Naive B cell (primary cell): ENCODE data around the gene ADCY7. TPM values are rescaled to one million over a fixed set of nuclear protein-coding genes. Genes with fewer than 3 reads are reported as not detected.
A peak's percentile ranks its signal among the peaks of the same experiment; 100 is the strongest.

Experiments used
- ATAC-seq, 2 donors: fragments of 150-1000 bp; cut with Tn5 transposase; 2 replicates each; pipeline ENCODE4 v1.10.0; 2021; ENCODE audit warnings: low read depth in 2 of 2, mild to moderate bottlenecking in 2 of 2, moderate library complexity in 2 of 2
- DNase-seq: peaks from one replicate; pipeline ENCODE4 v3.0.0; 2022
- H3K27ac Mint-ChIP-seq, 6 donors: one replicate each; pipeline ENCODE4 v1.8.0; 2020 to 2022; ENCODE audit warnings: mild to moderate bottlenecking in 6 of 6, mixed read lengths in 6 of 6, moderate library complexity in 5 of 6, inconsistent platforms in 2 of 6
- H3K27me3 Mint-ChIP-seq, 3 donors: one replicate each; pipeline ENCODE4 v1.8.0; 2021 to 2022; ENCODE audit warnings: mixed read lengths in 3 of 3, mild to moderate bottlenecking in 1 of 3
- H3K36me3 Mint-ChIP-seq, 2 donors: one replicate each; pipeline ENCODE4 v1.8.0; 2020 to 2022; ENCODE audit warnings: mixed read lengths in 2 of 2, inconsistent platforms in 1 of 2, mild to moderate bottlenecking in 1 of 2
- H3K4me1 Mint-ChIP-seq, 3 donors: one replicate each; pipeline ENCODE4 v1.8.0; 2020 to 2022; ENCODE audit warnings: mixed read lengths in 3 of 3, inconsistent platforms in 1 of 3, mild to moderate bottlenecking in 1 of 3, moderate library complexity in 1 of 3
- H3K4me3 Mint-ChIP-seq, 8 donors: one replicate each; pipeline ENCODE4 v1.8.0; 2020 to 2022; ENCODE audit warnings: mild to moderate bottlenecking in 8 of 8, mixed read lengths in 8 of 8, moderate library complexity in 8 of 8, inconsistent platforms in 2 of 8
- H3K9me3 Mint-ChIP-seq, 7 donors: one replicate each; pipeline ENCODE4 v1.8.0; 2020 to 2022; ENCODE audit warnings: mixed read lengths in 7 of 7, mild to moderate bottlenecking in 5 of 7, inconsistent platforms in 2 of 7, moderate library complexity in 1 of 7
- polyA plus RNA-seq, 6 donors: library from polyadenylated mRNA; unstranded; fragments of 300-500 nt; fragmentation: Illumina TruSeq; gene quantifications; one replicate each; pipeline ENCODE4 v1.2.3, GENCODE V29; 2021; ENCODE audit warnings: low read depth in 6 of 6

Gene ADCY7
- polyA plus RNA-seq, 6 donors from 2014 or later: 23.0 to 42.8 (median 35.9) TPM

DNA sequence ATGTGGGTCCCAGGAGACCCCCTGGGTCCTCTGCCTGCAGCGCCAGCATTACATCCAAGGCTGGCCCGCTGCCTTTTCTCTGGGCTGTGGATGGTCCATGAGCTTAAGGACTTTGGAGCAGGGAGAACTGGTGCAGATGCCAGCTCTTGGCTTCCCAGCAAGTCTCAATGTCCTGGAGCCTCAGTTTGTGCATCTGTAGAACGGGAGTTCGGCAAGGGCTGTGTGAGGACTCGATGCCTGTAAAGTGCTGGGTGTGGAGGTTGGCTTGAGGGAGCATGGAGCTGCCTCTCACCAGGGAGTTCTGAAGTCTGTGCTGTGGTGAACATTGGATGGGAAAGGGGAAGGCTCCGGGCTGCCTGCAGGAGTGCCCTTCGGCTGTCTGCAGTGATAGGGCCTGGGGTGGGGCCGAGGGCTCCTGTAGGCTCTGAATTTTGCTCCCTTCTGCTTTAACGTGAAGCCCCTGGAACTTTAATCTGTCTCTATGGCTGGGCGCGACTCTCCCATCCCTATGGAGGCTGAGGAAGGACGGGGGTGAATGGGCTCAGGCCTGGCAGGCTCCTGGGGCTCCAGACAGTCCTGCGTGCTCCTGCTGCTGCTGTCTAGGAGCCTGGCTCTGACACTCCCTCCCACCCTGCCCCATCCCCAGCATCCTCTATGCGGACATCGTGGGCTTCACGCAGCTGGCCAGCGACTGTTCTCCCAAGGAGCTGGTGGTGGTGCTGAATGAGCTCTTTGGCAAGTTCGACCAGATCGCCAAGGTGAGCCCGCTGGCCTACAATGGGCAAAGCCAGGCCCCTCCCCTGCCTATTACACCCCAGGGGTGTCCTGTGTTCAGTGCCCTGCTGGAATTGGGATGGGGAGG is 27.9 kb downstream of the ADCY7 start:
- peaks cover 4 to 15% of the 10 kb centered on the region in 2 donors for H3K36me3 Mint-ChIP-seq
- H3K4me3 Mint-ChIP-seq: peak overlapping the region in 1 of 8 donors; percentile 47
- DNase-seq (no peak), ATAC-seq (no peak)
- no peaks in the 10 kb centered on the region for H3K27me3 Mint-ChIP-seq
- no peaks in the 10 kb centered on the region for H3K9me3 Mint-ChIP-seq
- peaks cover 11 to 16% (median 12%) of the 10 kb centered on the region in 3 donors for H3K4me1 Mint-ChIP-seq
- H3K27ac Mint-ChIP-seq: peak overlapping the region in 1 of 6 donors; percentile 21

DNA sequence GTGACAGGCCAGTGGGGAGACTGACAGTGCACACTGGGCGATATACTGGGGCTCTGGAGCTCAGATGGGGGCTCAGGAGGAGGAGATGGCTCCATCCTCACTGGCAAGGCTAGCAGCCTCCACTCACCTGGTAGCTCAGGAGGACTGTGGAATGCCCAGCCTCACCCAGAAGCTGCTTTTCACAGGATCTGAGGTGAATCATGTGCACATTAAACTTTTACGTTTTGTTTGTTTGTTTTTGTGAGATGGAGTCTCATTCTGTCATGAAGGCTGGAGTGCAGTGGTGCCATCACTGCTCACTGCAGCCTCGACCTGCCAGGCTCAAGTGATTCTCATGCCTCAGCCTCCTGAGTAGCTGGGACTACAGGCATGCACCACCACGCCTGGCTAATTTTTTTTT is 28.6 kb downstream of the ADCY7 start:
- Mint-ChIP-seq H3K27me3 (no peaks in the 10 kb centered on the region), H3K9me3 (no peaks in the 10 kb centered on the region), H3K36me3 (peaks cover 4 to 15% of the 10 kb centered on the region in 2 donors), H3K27ac (no peak overlapping the region), H3K4me1 (peaks cover 9 to 14% (median 11%) of the 10 kb centered on the region in 3 donors), H3K4me3 (peak overlapping the region in 1 of 8 donors; percentile 47)
- no peak for ATAC-seq
- no peak for DNase-seq

DNA sequence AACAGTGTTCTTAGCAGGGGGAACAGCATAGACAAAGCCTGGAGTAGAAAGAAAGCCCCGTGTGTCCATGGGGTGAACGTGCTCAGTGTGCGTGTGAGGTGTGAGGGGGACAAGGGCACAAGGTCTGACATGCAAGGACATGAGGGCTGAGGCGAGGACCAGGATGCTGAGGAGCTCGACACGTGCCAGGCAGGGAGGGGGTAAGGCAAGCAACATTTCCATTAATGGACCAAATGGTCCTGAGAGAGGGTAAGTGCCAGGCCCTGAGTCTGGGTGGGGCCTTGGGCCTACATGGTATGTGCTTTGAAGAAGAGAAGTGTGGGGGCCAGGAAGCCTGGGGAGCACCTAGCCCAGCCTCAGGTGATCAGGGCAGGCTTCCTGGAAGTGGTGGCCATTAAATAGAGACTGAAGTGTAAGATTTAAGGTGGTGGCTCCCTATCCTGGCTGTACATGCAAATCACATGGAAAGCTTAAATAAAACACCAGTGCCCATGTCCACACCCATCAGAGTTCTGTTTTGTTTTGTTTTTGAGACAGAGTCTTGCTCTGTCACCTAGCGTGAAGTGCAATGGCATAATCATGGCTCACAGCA is 29.3 kb downstream of the ADCY7 start:
- DNase-seq: no peak
- H3K4me1 Mint-ChIP-seq: peaks cover 9 to 12% (median 11%) of the 10 kb centered on the region in 3 donors
- no peaks in the 10 kb centered on the region for H3K9me3 Mint-ChIP-seq
- H3K27me3 Mint-ChIP-seq: no peaks in the 10 kb centered on the region
- H3K36me3 Mint-ChIP-seq: peaks cover 4 to 15% of the 10 kb centered on the region in 2 donors
- ATAC-seq: no peak
- H3K4me3 Mint-ChIP-seq: peak overlapping the region in 3 of 8 donors; percentile 2 to 74 (median 66)
- H3K27ac Mint-ChIP-seq: peak overlapping the region in 4 of 6 donors; percentile 24 to 89 (median 42)

DNA sequence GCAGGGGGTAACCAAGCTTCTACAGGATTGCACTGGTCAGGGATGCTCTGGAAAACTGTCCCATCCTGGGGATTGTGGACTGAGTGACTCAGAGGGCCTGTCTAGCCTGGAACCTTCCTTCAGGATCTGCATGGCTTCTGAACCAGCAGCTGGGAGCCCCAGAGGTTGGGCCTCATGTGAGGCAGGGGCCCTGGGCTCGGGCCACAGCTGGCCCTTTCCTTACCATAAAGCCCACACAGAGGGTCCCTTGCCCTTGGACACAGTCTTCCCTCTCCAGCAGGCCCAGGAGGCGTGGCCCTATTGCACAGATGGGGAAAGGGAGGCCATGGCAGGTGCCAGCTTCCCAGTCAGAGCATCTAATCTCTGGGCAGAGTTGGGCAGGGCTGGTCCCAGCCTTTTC is 30.5 kb downstream of the ADCY7 start:
- H3K4me3 Mint-ChIP-seq: no peak overlapping the region
- no peak for ATAC-seq
- H3K4me1 Mint-ChIP-seq: peaks cover 9 to 12% (median 11%) of the 10 kb centered on the region in 3 donors
- H3K9me3 Mint-ChIP-seq: no peaks in the 10 kb centered on the region
- peaks cover 4 to 15% of the 10 kb centered on the region in 2 donors for H3K36me3 Mint-ChIP-seq
- H3K27me3 Mint-ChIP-seq: no peaks in the 10 kb centered on the region
- no peak for DNase-seq
- H3K27ac Mint-ChIP-seq: peak overlapping the region in 1 of 6 donors; percentile 80

DNA sequence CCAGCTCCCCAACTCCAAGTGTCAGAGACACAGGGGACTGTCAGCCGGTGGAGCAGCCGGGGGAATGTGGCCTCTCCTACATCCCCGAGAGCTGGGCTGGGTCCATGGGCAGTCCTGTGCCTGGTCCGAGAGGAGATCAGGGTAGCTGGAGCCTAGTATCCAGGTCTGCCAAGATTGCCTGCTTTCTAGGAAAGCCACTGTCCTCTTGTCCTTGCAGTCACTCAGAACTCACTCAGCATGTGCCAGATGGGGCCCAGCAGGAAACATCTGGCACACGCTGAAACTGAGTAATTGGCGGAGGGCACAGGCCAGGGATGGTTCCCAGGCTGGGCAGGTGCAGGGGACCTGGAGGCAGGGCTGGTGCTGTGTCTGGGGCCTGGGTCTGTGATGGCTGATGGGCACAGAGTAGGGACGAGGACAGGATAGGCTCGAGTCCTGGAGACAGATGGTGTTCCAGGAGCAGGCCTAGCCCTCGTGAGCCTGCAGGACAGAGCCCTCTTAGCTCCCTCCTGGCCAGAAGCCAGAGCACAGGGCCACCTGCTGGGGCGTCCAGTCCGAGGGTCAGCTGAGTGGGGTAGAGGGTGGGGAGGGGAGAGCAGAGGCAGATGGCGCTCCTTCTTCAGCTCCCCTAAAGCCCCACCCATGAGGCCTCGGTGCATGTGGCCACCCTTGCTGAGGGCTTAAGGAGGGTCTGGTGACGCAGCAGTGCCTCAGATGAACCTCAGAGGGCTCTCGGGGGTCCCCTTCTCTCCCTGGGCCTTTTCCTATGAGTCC is 31.1 kb downstream of the ADCY7 start:
- Mint-ChIP-seq H3K36me3 (peaks cover 4 to 13% of the 10 kb centered on the region in 2 donors), H3K9me3 (no peaks in the 10 kb centered on the region), H3K27me3 (no peaks in the 10 kb centered on the region), H3K27ac (peak overlapping the region in 4 of 6 donors; percentile 38 to 93 (median 74)), H3K4me3 (no peak overlapping the region), H3K4me1 (peaks cover 9 to 12% (median 11%) of the 10 kb centered on the region in 3 donors)
- DNase-seq: no peak
- no peak for ATAC-seq

DNA sequence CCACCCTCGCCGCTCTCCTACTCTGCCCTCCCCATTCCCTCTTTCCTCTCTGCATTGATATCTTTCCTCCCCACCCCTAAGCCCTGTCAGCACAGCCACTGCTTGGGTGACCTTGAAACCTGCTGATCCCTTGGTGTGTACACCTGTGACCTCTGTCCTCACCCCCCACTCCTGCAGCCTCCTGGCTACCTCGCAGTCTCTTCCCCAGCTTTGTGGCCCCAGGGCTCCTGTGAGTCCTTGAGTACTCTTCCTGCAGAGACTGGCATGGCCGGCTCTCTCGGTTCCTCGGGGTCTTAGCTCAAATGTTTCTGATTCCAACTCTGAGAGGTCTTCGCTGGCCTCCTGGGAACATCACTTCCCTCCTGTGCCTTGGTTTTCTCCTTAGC is 31.7 kb downstream of the ADCY7 start:
- no peak for DNase-seq
- Mint-ChIP-seq H3K36me3 (peaks cover 4 to 8% of the 10 kb centered on the region in 2 donors), H3K27me3 (no peaks in the 10 kb centered on the region), H3K4me3 (no peak overlapping the region), H3K9me3 (no peaks in the 10 kb centered on the region), H3K4me1 (peaks cover 9 to 12% (median 11%) of the 10 kb centered on the region in 3 donors), H3K27ac (peak overlapping the region; percentile 38 to 93 (median 72))
- ATAC-seq: no peak

DNA sequence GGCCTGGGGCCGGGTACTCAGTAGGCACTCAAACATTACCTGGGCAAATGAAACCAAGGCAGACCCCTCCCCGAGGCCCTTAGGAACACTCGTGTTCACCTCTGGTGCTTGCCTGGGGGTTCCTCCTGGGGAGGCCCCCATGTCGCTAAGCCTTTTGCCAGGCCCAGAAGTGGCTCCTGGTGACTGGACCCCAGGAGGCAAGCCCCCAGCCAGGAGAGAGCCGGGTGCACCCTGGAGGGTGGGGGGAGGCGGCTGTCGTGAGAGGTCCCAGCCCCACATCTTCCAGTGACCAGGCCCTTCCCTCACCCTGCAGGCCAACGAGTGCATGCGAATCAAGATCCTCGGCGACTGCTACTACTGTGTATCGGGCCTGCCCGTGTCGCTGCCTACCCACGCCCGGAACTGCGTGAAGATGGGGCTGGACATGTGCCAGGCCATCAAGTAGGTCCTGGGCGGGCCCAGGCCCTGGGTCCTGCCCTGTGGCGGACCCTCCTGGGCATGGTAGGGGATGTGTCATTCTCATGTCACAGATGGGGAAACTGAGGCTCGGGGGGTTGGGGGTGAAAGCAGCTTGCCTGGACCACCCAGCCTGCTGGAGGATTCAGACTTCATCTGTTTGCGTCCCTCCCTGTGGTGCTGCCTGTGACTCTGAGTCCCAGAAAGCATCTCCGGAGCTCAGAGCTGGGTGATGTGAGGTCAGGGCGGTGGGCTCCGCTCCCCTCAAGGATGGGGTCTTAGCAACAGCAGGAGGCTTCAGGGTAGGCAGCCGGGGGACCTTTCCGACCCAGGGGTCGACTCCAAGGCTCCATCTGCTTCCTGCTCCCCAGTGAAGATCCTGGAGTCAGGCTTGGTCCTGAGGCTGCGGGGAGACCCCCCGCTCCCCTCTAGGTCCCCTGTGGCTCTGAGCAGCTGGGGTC is 32.5 kb downstream of the ADCY7 start:
- H3K4me1 Mint-ChIP-seq: peaks cover 9 to 12% (median 11%) of the 10 kb centered on the region in 3 donors
- no peaks in the 10 kb centered on the region for H3K9me3 Mint-ChIP-seq
- ATAC-seq (no peak), DNase-seq (no peak)
- no peaks in the 10 kb centered on the region for H3K27me3 Mint-ChIP-seq
- no peak overlapping the region for H3K4me3 Mint-ChIP-seq
- peak overlapping the region in 3 of 6 donors; percentile 69 to 93 (median 80) for H3K27ac Mint-ChIP-seq
- H3K36me3 Mint-ChIP-seq: peaks cover 4 to 8% of the 10 kb centered on the region in 2 donors

DNA sequence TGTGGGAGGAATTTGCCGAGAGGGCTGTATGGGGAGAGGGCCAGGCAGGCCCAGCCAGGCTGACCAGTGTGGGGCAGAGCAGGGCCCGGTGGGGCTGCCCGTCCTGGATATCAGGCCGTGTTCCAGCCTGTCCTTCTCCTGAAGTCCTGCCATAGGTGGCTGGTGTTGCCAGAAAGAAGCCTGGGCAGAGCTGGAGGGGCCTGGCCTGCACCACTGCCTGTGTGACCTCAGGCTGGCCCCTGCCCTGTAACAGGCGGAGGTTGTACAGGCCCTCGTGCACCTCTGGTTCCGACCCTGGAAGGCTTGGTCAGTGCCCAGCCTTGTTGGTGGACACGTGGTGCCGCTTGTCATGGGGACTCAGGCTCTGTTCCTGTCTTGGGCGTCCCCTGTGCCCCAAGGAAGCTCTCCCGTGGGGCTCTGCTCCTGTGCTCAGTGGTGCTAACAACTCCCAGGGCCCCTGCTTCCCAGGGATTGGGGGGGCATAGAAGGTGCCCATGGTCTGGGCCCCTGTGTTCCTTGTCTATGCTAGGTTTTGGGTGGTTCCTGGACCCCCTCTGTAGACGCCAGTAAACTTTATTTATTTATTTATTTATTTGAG is 33.3 kb downstream of the ADCY7 start:
- H3K27ac Mint-ChIP-seq: no peak overlapping the region
- no peak for DNase-seq

DNA sequence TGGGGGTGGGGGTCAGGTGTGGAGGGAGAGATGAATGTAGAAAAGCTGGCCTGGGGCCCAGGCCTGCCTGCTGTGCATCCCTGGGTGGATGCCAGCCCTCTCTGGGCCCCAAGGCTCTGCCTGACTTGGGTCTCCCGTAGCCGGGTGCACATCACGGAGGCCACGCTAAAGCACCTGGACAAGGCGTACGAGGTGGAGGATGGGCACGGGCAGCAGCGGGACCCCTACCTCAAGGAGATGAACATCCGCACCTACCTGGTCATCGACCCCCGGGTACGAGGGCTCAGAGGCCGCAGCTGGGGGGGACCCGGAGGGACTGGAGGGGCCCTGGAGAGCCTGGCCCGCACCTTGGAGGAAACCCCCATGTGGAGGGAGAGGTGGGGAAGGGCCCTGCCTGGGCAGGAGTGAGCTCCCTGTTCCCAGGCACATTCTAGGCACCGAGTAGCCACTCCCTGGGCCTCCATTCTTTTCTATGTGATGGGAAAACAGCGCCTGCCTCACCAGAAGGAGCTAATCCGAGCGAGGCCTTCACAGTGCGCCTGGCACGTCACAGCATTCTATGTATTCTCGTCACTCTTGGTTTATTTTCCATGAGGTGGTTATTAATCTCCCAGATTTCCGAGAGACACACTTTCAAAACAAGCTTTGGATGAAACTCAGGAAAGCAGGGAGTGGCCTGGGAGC is 34.7 kb downstream of the ADCY7 start:
- Mint-ChIP-seq H3K36me3 (no peaks in the 10 kb centered on the region), H3K27ac (peak overlapping the region in 1 of 6 donors; percentile 49), H3K9me3 (no peaks in the 10 kb centered on the region), H3K27me3 (no peaks in the 10 kb centered on the region), H3K4me3 (no peak overlapping the region), H3K4me1 (peaks cover 5 to 6% (median 6%) of the 10 kb centered on the region in 3 donors)
- no peak for ATAC-seq
- DNase-seq: no peak

More for the DNA sequence above, 33.3 kb downstream of the ADCY7 start:
- Mint-ChIP-seq H3K36me3 (peaks cover 4 to 8% of the 10 kb centered on the region in 2 donors), H3K4me1 (peaks cover 9 to 12% (median 11%) of the 10 kb centered on the region in 3 donors), H3K27me3 (no peaks in the 10 kb centered on the region), H3K9me3 (no peaks in the 10 kb centered on the region), H3K4me3 (no peak overlapping the region)
- ATAC-seq: no peak

DNA sequence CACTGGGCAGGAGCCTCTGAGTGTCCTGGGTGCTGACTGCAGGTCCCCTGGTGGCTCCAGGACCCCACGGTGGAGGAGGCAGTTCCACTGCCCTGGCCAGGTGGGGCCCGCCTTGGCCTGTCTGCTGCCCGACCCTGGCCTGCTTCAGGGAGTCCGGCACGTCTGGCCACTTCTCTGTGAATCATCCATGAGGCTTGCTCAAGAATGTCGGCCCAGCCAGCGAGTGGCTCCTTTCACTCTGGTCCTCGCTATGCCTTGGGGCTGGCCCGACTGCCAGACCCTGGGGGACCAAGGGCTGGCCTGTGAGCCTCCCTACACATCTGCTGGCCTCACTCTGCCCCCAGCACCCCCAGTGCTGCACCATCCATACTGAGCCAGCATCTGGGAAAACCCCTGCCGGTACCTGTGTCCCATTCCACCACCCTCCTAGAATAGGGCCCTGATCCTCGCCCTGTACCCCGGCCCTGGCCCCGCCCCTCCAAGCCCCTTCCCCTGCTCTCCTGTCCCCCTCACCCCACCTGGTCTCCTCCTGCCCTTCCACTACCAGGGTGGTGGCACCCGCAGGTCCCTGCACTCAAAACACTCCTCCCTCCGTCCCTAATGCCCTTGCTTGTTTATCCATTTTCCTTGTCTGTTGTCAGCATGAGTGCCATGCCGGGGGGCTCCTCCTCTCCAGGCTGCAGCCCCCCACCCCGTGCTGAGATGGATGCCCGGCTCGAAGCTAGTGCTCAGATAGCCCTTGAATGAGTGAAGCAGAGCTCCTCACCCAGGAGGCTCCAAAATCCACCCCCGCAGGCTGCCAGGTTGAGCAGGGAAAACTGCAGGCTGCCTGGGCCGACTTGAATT is 35.5 kb downstream of the ADCY7 start:
- Mint-ChIP-seq H3K4me1 (peaks cover 5 to 6% (median 6%) of the 10 kb centered on the region in 3 donors), H3K27ac (peak overlapping the region in 2 of 6 donors; percentile 21 to 57), H3K4me3 (peak overlapping the region in 1 of 8 donors; percentile 65), H3K9me3 (no peaks in the 10 kb centered on the region), H3K36me3 (no peaks in the 10 kb centered on the region), H3K27me3 (no peaks in the 10 kb centered on the region)
- no peak for ATAC-seq
- DNase-seq: no peak

DNA sequence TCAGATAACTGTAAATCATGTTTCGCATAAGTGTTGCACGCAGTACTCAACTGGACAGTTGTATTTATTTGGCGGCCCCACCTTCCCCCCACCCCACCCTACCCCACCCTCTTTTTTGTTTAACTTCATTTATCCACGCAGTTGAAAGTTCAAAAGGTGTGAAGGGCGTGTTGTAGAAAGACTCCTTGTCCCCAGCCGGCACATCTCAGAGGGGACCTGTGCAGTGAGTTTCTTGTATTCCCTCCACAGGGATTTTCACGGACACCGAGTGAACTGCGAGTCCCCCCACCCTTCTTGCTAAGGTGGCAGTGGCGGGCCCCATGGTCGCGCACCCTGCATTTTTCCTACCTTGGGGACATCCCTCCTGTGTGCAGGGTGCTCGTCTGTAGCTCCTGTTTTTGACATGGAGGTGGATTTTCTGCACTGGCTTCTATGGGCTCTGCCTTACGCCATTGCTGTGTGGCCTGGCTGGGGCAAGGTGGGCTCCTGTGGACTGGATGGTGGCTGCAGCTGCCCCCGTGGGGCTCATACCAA is 36.2 kb downstream of the ADCY7 start:
- Mint-ChIP-seq H3K9me3 (no peaks in the 10 kb centered on the region), H3K27ac (peak overlapping the region in 4 of 6 donors; percentile 26 to 87 (median 58)), H3K4me1 (peaks cover 5 to 11% (median 6%) of the 10 kb centered on the region in 3 donors), H3K27me3 (no peaks in the 10 kb centered on the region), H3K36me3 (no peaks in the 10 kb centered on the region), H3K4me3 (peak overlapping the region in 1 of 8 donors; percentile 47)
- ATAC-seq (no peak), DNase-seq (no peak)
